HG02973 (cell line): ENCODE results near the gene SLC38A7.
"Not testable (repeated sequence)": the region's sequence is repeated elsewhere in the genome, so short reads cannot be mapped to it uniquely, and the experiment has no call there.

Experiments used
- ATAC-seq: cut with Tn5 transposase; IDR thresholded peaks from one replicate; pipeline ENCODE4 v1.9.1; 2021; ENCODE audit warnings: moderate library complexity; ENCODE audit not compliant: unreplicated experiment

SLC38A7 gene

GRCh38 chr16:58637021-58637420 lies 47.5 kb downstream of the SLC38A7 start:
- ATAC-seq = not testable (repeated sequence)

DNA sequence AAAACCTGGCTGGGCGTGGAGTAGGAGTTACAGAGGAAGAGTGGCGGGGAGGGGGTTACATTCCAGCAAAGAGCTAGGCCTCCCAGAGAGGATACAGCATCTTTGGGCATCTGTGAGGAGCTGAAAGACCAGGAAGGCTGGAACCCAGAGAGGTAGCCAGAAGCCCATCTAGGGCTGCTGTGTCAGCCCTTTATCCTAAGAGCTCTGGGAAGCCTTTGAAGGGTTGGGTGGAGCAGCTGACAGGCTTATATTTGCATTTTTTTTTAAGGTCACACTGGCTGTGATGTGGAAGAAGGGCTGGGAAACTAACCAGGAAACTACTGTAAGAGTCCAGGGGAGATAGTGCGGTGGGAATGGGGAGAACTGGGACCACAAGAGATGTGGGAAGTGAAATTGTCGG lies 48.1 kb downstream of the SLC38A7 start:
- ATAC-seq = no peak

GRCh38 chr16:58635502-58635901 lies 49.1 kb downstream of the SLC38A7 start:
- no peak for ATAC-seq

DNA sequence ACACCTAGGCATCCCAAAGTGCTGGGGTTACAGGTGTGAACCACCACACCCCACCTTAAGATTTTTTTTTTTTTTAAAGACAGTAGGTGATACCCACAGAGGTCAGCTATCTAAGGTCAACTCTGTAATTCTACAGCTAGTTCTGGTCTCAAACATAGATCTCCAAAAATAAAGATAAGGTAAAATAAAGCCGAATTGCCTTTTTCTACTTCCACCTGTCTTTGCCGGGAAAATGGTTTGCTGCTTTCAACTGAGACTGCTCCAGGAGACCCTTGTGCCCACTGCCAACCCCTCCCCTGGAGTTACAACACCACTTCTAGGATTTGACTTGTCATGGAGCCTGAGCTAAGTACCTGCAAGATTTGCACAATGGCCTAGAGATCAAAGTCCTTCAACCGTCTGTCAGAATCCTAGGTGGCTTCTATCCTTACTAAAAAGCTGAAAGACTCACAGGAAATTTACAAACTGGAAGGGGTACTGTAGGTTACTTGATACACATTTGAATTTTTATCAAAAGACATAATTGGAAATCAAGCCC lies 50.2 kb downstream of the SLC38A7 start:
- no peak for ATAC-seq

DNA sequence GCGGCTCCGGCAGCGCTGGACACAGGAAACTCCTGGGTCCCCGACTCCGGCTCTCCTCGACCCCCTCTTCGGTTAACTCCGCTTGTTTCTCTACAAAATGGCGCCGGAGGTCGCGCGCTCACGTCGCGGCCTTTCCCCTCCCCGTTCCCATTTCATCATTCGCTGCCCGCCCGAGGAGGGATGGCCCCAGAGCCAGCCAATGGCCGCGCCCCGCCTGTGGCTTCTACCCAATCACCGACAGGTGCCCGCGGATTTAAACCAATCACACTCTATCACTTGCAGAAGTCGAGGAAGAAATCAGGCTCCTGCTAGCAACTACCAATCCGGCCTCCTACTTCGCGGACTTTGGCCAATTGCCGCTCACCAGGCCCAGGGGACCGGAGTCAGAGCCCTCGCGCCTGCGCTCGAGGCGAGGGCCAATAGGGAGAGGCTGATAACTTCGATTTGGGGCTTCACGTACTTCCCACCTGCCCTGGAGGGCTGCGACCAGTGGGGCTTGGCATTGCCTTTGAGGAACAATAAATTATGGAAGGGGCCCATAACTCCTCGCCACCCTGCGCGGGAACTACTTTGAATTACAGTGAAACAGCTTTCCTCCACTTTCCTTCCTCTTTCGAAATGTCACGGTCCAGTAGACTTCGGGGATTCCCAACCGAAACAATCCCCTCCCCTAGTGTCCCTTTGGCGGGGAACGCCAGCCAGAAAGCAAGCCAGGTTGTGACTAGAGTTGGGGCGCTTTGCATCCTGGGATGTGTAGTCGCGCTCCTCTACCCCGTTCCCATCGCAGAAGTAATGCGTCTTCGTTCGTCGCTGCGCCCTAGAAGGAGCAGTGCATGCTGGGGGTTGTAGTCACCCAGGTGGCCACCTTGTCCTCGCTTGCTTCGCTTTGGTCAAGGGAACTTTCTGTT lies 54.6 kb downstream of the SLC38A7 start, which contains the start of gene CNOT1:
Gene CNOT1, minus strand, starts transcription at position 94 of the 908 bp plus-strand sequence. CDS start 30,489 bp downstream, outside the sequence.
- ATAC-seq = peak; percentile 86

GRCh38 chr16:58628845-58629732 lies 55.5 kb downstream of the SLC38A7 start:
- peak; percentile 2 for ATAC-seq

- no peak for ATAC-seq
Measured at GRCh38 chr16:58624209-58624608, 60.4 kb downstream of the SLC38A7 start.

DNA sequence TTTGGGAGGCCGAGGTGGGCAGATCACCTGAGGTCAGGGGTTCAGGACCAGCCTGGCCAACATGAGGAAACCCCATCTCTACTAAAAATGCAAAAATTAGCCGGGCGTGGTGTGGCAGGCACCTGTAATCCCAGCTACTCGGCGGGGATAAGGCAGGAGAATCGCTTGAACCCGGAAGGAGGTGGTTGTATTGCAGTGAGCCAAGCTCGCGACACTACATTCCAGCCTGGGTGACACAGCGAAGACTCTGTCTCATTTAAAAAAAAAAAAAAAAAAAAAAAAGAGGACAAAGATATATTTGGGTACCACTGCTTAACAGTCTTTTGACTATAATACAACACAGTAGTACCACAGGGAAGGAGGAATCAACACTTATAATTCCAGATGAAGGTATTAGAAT lies 64.2 kb downstream of the SLC38A7 start:
- no peak for ATAC-seq

DNA sequence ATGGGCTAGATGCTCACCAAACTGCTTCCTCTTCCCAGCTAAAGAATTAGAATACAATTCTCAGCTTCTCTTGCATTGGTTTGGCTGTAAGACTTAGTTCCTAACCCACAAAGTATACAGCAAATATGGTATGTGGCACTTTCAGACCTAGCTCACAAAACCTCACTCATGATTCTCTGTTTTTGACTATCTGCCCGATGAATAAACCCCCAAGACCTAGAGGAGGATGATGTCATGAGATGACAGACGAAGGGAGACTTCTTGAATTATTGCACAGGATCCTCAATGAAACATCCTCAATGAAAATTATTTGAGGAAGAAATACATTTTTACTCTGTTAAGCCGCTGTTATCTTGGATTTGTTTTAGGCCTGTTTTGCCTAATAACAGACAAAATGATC lies 69.3 kb downstream of the SLC38A7 start:
- ATAC-seq = no peak
